ENCODE measurements around the gene CACYBP.

CACYBP gene

GRCh38 chr1:174965362-174966007 is 34.3 kb upstream of the CACYBP start:
- TF ChIP-seq GATA2 (IDR thresholded peaks at IDR 0.05; ENCODE audit: low read depth, low read length) (no peak), GATA3 (IDR thresholded peaks at IDR 0.05; ENCODE audit: low read depth, low read length) (no peak)

- TF ChIP-seq GATA3 (IDR thresholded peaks at IDR 0.05; ENCODE audit: low read depth, low read length) = no peak
- TF ChIP-seq GATA2 (IDR thresholded peaks at IDR 0.05; ENCODE audit: low read depth, low read length) = no peak
These were observed 33.7 kb upstream of the CACYBP start for GRCh38 chr1:174966008-174966572.

- TF ChIP-seq GATA2 (IDR thresholded peaks at IDR 0.05; ENCODE audit: low read depth, low read length) = no peak
- no peak for TF ChIP-seq GATA3 (IDR thresholded peaks at IDR 0.05; ENCODE audit: low read depth, low read length)
These were observed 31.7 kb upstream of the CACYBP start for GRCh38 chr1:174967845-174968705.

GRCh38 chr1:174968750-174969244 is 30.9 kb upstream of the CACYBP start:
- TF ChIP-seq GATA3 (IDR thresholded peaks at IDR 0.05; ENCODE audit: low read depth, low read length) (no peak), GATA2 (IDR thresholded peaks at IDR 0.05; ENCODE audit: low read depth, low read length) (no peak)

GRCh38 chr1:174969977-174970376 is 29.8 kb upstream of the CACYBP start:
- TF ChIP-seq GATA3 (IDR thresholded peaks at IDR 0.05; ENCODE audit: low read depth, low read length) = no peak
- TF ChIP-seq GATA2 (IDR thresholded peaks at IDR 0.05; ENCODE audit: low read depth, low read length) = no peak

- TF ChIP-seq GATA2 (IDR thresholded peaks at IDR 0.05; ENCODE audit: low read depth, low read length) = no peak
- TF ChIP-seq GATA3 (IDR thresholded peaks at IDR 0.05; ENCODE audit: low read depth, low read length) = no peak
These were observed 28.3 kb upstream of the CACYBP start for GRCh38 chr1:174971466-174971865.

- no peak for TF ChIP-seq GATA2 (IDR thresholded peaks at IDR 0.05; ENCODE audit: low read depth, low read length)
- no peak for TF ChIP-seq GATA3 (IDR thresholded peaks at IDR 0.05; ENCODE audit: low read depth, low read length)
These were observed 27.8 kb upstream of the CACYBP start for GRCh38 chr1:174971902-174972301.

GRCh38 chr1:174974711-174975119 is 25.0 kb upstream of the CACYBP start:
- TF ChIP-seq GATA2 (IDR thresholded peaks at IDR 0.05; ENCODE audit: low read depth, low read length) (peak; percentile 46), GATA3 (IDR thresholded peaks at IDR 0.05; ENCODE audit: low read depth, low read length) (no peak)

- no peak for TF ChIP-seq GATA2 (IDR thresholded peaks at IDR 0.05; ENCODE audit: low read depth, low read length)
- no peak for TF ChIP-seq GATA3 (IDR thresholded peaks at IDR 0.05; ENCODE audit: low read depth, low read length)
These were observed 24.0 kb upstream of the CACYBP start for GRCh38 chr1:174975764-174976163.

GRCh38 chr1:174976436-174977108 is 23.2 kb upstream of the CACYBP start:
- TF ChIP-seq GATA3 (IDR thresholded peaks at IDR 0.05; ENCODE audit: low read depth, low read length) (no peak), GATA2 (IDR thresholded peaks at IDR 0.05; ENCODE audit: low read depth, low read length) (no peak)

GRCh38 chr1:174982971-174983689 is 16.6 kb upstream of the CACYBP start:
- no peak for TF ChIP-seq GATA3 (IDR thresholded peaks at IDR 0.05; ENCODE audit: low read depth, low read length)
- TF ChIP-seq GATA2 (IDR thresholded peaks at IDR 0.05; ENCODE audit: low read depth, low read length) = no peak

GRCh38 chr1:174984952-174985351 is 14.8 kb upstream of the CACYBP start:
- TF ChIP-seq GATA3 (IDR thresholded peaks at IDR 0.05; ENCODE audit: low read depth, low read length) (no peak), GATA2 (IDR thresholded peaks at IDR 0.05; ENCODE audit: low read depth, low read length) (no peak)

GRCh38 chr1:174988539-174988938 is 11.2 kb upstream of the CACYBP start:
- TF ChIP-seq GATA2 (IDR thresholded peaks at IDR 0.05; ENCODE audit: low read depth, low read length) (no peak), GATA3 (IDR thresholded peaks at IDR 0.05; ENCODE audit: low read depth, low read length) (no peak)
